MM.1S (cell line): Measurements from ENCODE around the gene SDSL.

Experiments used
- EZH2 ChIP-seq: fragments of 300-600 bp; sonication (generic); optimal IDR thresholded peaks from 2 replicates; pipeline ENCODE3; 2017; ENCODE audit warnings: low read depth, mild to moderate bottlenecking, antibody characterized with exemption, low read length, mixed read lengths
- EZH2phosphoT487 ChIP-seq: fragments of 300-600 bp; sonication (generic); IDR thresholded peaks from 2 replicates; pipeline ENCODE4 v1.6.1; 2018; ENCODE audit warnings: antibody characterized with exemption, low read length
- TF ChIP-seq, protein P1 (sequence below): fragments of 300-600 bp; sonication (generic); IDR thresholded peaks from 2 replicates; pipeline ENCODE4 v1.5.1; 2016; ENCODE audit warnings: antibody characterized with exemption, low read length, mixed read lengths

DNA sequence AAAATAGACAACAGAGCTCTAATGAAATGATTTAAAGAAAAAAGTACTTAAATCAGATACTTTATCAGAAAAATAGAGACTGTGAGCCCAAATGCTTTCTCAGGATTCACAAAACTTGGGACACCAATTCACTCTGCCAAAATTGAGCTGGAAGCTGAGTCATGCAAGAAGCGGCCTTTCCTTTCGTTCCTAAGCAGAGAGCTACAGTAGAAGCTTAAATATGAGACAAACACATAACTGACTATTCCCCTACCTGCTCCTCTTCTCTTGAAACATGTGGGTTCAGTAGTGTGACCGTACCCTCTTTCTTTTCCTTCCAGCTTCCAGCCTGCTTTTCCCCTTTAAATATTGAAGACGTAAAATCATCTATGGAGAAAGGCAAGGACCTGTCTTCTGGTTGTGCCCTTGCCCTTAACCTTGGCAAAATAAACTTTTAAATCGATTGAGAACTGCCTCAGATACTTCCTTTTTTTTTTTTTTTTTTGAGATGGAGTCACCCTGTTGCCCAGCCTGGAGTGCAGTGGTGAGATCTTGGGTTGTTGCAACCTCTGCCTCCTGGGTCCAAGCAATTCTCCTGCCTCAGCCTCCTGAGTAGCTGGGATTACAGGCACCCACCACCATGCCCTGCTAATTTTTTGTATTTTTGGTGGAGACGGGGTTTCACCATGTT is 14.1 kb upstream of the SDSL start:
- TF ChIP-seq, protein P1, sequence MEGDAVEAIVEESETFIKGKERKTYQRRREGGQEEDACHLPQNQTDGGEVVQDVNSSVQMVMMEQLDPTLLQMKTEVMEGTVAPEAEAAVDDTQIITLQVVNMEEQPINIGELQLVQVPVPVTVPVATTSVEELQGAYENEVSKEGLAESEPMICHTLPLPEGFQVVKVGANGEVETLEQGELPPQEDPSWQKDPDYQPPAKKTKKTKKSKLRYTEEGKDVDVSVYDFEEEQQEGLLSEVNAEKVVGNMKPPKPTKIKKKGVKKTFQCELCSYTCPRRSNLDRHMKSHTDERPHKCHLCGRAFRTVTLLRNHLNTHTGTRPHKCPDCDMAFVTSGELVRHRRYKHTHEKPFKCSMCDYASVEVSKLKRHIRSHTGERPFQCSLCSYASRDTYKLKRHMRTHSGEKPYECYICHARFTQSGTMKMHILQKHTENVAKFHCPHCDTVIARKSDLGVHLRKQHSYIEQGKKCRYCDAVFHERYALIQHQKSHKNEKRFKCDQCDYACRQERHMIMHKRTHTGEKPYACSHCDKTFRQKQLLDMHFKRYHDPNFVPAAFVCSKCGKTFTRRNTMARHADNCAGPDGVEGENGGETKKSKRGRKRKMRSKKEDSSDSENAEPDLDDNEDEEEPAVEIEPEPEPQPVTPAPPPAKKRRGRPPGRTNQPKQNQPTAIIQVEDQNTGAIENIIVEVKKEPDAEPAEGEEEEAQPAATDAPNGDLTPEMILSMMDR: no peak
- TF ChIP-seq EZH2phosphoT487 (no peak), EZH2 (no peak)
